HEK293 (cell line): ENCODE results near the gene MAP3K9.

Experiments used
- HOXA7 ChIP-seq: sonication (generic); formaldehyde crosslinking; IDR thresholded peaks from 2 replicates; pipeline ENCODE4 v1.8.1; 2022; ENCODE audit warnings: missing genetic modification reagents, borderline replicate concordance
- SALL2 ChIP-seq: fragments of 450-650 bp; formaldehyde crosslinking; IDR thresholded peaks from 2 replicates; pipeline ENCODE4 v1.5.0; 2017; ENCODE audit warnings: missing biosample characterization, mild to moderate bottlenecking, missing genetic modification characterization, borderline replicate concordance
- SP2 ChIP-seq: fragments of 450-650 bp; formaldehyde crosslinking; IDR thresholded peaks from 2 replicates; pipeline ENCODE4 v1.5.1; 2016; ENCODE audit warnings: missing biosample characterization, missing genetic modification characterization
- TCF7L2 ChIP-seq: IDR thresholded peaks from 2 replicates; pipeline ENCODE4 v1.6.1; 2011; ENCODE audit warnings: low read depth, mild to moderate bottlenecking, inconsistent platforms, low read length, moderate library complexity, borderline replicate concordance
- ZNF16 ChIP-seq: fragments of 450-650 bp; formaldehyde crosslinking; IDR thresholded peaks from 2 replicates; pipeline ENCODE4 v1.5.1; 2016; ENCODE audit warnings: low read depth, missing biosample characterization, missing genetic modification characterization
- ZNF221 ChIP-seq: fragments of 450-650 bp; formaldehyde crosslinking; IDR thresholded peaks from 2 replicates; pipeline ENCODE4 v1.5.1; 2017; ENCODE audit warnings: missing biosample characterization, missing genetic modification characterization, borderline replicate concordance
- ZNF426 ChIP-seq: fragments of 450-650 bp; formaldehyde crosslinking; IDR thresholded peaks from 2 replicates; pipeline ENCODE4 v1.5.1; 2017; ENCODE audit warnings: missing biosample characterization, missing genetic modification characterization, mild to moderate bottlenecking, inconsistent platforms, moderate library complexity
- ZNF701 ChIP-seq: fragments of 450-650 bp; formaldehyde crosslinking; IDR thresholded peaks from 2 replicates; pipeline ENCODE4 v1.5.1; 2016; ENCODE audit warnings: missing biosample characterization, missing genetic modification characterization
- TF ChIP-seq, protein P1 (sequence below): fragments of 450-650 bp; formaldehyde crosslinking; IDR thresholded peaks from 2 replicates; pipeline ENCODE4 v1.5.1; 2016; ENCODE audit warnings: missing biosample characterization, missing genetic modification characterization
- TF ChIP-seq, protein P2 (sequence below): fragments of 450-650 bp; formaldehyde crosslinking; IDR thresholded peaks from 2 replicates; pipeline ENCODE4 v1.5.1; 2016; ENCODE audit warnings: missing biosample characterization, missing genetic modification characterization

DNA sequence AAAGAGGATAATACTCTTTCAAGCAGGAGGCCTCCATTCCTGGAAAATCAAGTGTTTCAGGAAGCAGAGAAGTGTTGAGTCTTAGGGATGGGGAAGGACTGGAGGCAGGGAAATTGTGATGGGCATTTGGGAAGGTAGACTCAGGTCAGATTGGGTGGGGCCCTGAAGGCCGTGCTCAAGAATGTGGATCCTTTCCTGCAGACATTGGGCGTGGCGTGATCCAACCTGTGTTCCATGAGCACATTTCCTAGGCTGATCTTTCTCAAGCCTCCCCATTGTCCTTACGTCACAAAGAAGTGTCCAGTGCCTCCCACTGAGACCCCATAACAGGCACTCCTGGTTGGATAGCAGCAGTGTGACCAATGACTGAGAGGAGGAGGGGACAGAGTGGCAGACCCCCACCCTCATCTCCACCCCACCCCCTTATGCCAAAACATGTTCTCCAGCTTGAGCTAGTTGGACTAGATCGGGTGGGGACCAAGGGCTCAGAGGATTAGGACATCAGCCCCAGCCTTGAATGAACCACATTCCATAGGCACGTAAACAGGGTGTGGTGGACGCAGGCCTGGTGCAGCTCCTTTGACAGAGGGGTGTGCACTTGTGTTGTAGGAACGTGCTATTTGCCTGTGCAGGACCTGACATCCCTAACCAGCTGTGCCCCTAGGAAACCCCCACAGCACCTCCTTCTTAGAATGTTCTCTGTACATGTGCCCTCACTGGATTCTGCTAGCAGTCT lies 90.8 kb downstream of the MAP3K9 start:
- TF ChIP-seq ZNF221 (tag by site-specific recombination) = no peak
- TF ChIP-seq, protein P1, sequence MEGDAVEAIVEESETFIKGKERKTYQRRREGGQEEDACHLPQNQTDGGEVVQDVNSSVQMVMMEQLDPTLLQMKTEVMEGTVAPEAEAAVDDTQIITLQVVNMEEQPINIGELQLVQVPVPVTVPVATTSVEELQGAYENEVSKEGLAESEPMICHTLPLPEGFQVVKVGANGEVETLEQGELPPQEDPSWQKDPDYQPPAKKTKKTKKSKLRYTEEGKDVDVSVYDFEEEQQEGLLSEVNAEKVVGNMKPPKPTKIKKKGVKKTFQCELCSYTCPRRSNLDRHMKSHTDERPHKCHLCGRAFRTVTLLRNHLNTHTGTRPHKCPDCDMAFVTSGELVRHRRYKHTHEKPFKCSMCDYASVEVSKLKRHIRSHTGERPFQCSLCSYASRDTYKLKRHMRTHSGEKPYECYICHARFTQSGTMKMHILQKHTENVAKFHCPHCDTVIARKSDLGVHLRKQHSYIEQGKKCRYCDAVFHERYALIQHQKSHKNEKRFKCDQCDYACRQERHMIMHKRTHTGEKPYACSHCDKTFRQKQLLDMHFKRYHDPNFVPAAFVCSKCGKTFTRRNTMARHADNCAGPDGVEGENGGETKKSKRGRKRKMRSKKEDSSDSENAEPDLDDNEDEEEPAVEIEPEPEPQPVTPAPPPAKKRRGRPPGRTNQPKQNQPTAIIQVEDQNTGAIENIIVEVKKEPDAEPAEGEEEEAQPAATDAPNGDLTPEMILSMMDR (tag by site-specific recombination) = no peak
- TF ChIP-seq SALL2 = no peak
- no peak for TF ChIP-seq ZNF426 (tag by site-specific recombination)
- TF ChIP-seq TCF7L2 = no peak
- TF ChIP-seq ZNF701 (tag by site-specific recombination) = no peak
- TF ChIP-seq ZNF16 (tag by site-specific recombination) = no peak
- TF ChIP-seq SP2 (tag by site-specific recombination) = no peak
- no peak for TF ChIP-seq HOXA7
- TF ChIP-seq, protein P2, sequence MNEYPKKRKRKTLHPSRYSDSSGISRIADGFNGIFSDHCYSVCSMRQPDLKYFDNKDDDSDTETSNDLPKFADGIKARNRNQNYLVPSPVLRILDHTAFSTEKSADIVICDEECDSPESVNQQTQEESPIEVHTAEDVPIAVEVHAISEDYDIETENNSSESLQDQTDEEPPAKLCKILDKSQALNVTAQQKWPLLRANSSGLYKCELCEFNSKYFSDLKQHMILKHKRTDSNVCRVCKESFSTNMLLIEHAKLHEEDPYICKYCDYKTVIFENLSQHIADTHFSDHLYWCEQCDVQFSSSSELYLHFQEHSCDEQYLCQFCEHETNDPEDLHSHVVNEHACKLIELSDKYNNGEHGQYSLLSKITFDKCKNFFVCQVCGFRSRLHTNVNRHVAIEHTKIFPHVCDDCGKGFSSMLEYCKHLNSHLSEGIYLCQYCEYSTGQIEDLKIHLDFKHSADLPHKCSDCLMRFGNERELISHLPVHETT = no peak
